K562 (cell line): ENCODE measurements around the gene SLC25A15. TPM values are rescaled to one million over a fixed set of nuclear protein-coding genes. Genes with fewer than 3 reads are reported as not detected.

Experiments
- ATAC-seq: fragments of 200-7000 bp; cut with Tn5 transposase; 3 replicates; pipeline ENCODE4 v1.9.1; 2020; ENCODE audit warnings: moderate library complexity
- BruUV-seq: library from RNA; stranded (reverse); fragments of 400-500 nt; replicated peaks from 2 replicates; lab custom pipeline; 2021; lab: Mats Ljungman, UMichigan
- CTCF ChIA-PET: fragments of 300-600 bp; formaldehyde crosslinking; extraction: SDS; loops from one replicate; lab custom pipeline; 2021; ENCODE audit warnings: low intra/inter-chr PET ratio; lab: Yijun Ruan, JAX
- POLR2A ChIA-PET: fragments of 300-600, 350-650 bp; sonication (Branson Sonifier 250); formaldehyde crosslinking; extraction: SDS; loops from one replicate; lab custom pipeline; 2021; ENCODE audit warnings: antibody characterized with exemption, inconsistent platforms; lab: Yijun Ruan, JAX
- DNase-seq, 4 experiments: peaks; one replicate each; pipeline versions ENCODE4 v3.0.0 to v3.0.0-alpha.2; 2011 to 2018; ENCODE audit warnings: low spot score in 3 of 4, mixed read lengths in 3 of 4; ENCODE audit errors: extremely low read depth in 1 of 4
- FAIRE-seq: peaks from 2 replicates; lab custom pipeline; 2011; peaks lifted over from hg19 to GRCh38; lab: Jason Lieb, UNC
- H2AFZ ChIP-seq: 2 replicates; pipeline ENCODE4 v1.6.0; 2011; ENCODE audit warnings: low read depth, low read length, control low read depth, inconsistent platforms
- H3K27ac ChIP-seq: fragments of 200-600 bp; 3 replicates; pipeline ENCODE4 v1.8.0; 2011; ENCODE audit warnings: low read depth, mild to moderate bottlenecking, control low read depth, inconsistent platforms, low read length, moderate library complexity, mixed read lengths; ENCODE audit errors: extremely low read depth
- H3K27me3 ChIP-seq, 2 experiments: fragments of 300-600 bp in 1 of 2; 2 replicates in 1 of 2; 3 replicates in 1 of 2; pipeline versions ENCODE4 v1.6.0 to v1.8.0; 2011; ENCODE audit warnings: inconsistent platforms in 2 of 2, low read length in 2 of 2, mild to moderate bottlenecking in 1 of 2, mixed read lengths in 1 of 2, moderate library complexity in 1 of 2; ENCODE audit not compliant: control insufficient read depth in 2 of 2, insufficient read depth in 2 of 2
- H3K36me3 ChIP-seq: fragments of 300-600 bp; 3 replicates; pipeline ENCODE4 v1.8.0; 2011; ENCODE audit warnings: mild to moderate bottlenecking, low read length, inconsistent platforms; ENCODE audit not compliant: control insufficient read depth, insufficient read depth
- H3K4me1 ChIP-seq, 2 experiments: fragments of 200-600 bp in 1 of 2; replicated peaks in 1 of 2; 2 replicates in 1 of 2; 3 replicates in 1 of 2; pipeline versions ENCODE4 v1.5.1 to v1.8.0; 2011; ENCODE audit warnings: inconsistent platforms in 2 of 2, low read length in 2 of 2, mild to moderate bottlenecking in 1 of 2, mixed read lengths in 1 of 2, moderate library complexity in 1 of 2; ENCODE audit not compliant: control insufficient read depth in 2 of 2, insufficient read depth in 2 of 2
- H3K4me2 ChIP-seq: 2 replicates; pipeline ENCODE4 v1.6.1; 2011; ENCODE audit warnings: low read length, control low read depth, inconsistent platforms, mixed read lengths; ENCODE audit not compliant: insufficient read depth
- H3K4me3 ChIP-seq: fragments of 200-600 bp; sonication (generic), shearing (Covaris generic); 2 replicates; pipeline ENCODE4 v1.5.1; 2016; ENCODE audit warnings: control low read depth, inconsistent platforms
- H3K79me2 ChIP-seq: fragments of 200-600 bp; 3 replicates; pipeline ENCODE4 v1.8.0; 2011; ENCODE audit warnings: low read length, inconsistent platforms; ENCODE audit not compliant: control insufficient read depth, insufficient read depth
- H3K9ac ChIP-seq, 2 experiments: 2 replicates each; pipeline versions ENCODE4 v1.6.0 to v1.6.1; 2011; ENCODE audit warnings: low read depth in 2 of 2, low read length in 2 of 2, control low read depth in 1 of 2, inconsistent platforms in 1 of 2, mild to moderate bottlenecking in 1 of 2, mixed read lengths in 1 of 2; ENCODE audit not compliant: insufficient read depth in 1 of 2
- H3K9me1 ChIP-seq: one replicate; pipeline ENCODE4 v1.6.0; 2011; ENCODE audit warnings: inconsistent platforms, mild to moderate bottlenecking, low read length, moderate library complexity; ENCODE audit not compliant: control insufficient read depth, insufficient read depth
- H3K9me3 ChIP-seq: replicated peaks from 2 replicates; pipeline ENCODE4 v1.5.1; 2011; ENCODE audit warnings: low read depth, low read length, inconsistent platforms; ENCODE audit not compliant: control insufficient read depth, insufficient read depth
- H4K20me1 ChIP-seq: replicated peaks from 2 replicates; pipeline ENCODE4 v1.6.1; 2011; ENCODE audit warnings: low read length, inconsistent platforms, mixed read lengths; ENCODE audit not compliant: control insufficient read depth, insufficient read depth
- E2F4 ChIP-seq: sonication (generic); formaldehyde crosslinking; IDR thresholded peaks from 2 replicates; pipeline ENCODE4 v1.8.0; 2022; ENCODE audit warnings: mild to moderate bottlenecking, low read depth, missing genetic modification reagents
- ESRRA ChIP-seq: fragments of 450-650 bp; IDR thresholded peaks from 2 replicates; pipeline ENCODE4 v1.6.1; 2014; ENCODE audit warnings: low read depth, mild to moderate bottlenecking, moderate library complexity, borderline replicate concordance
- HDGF ChIP-seq: fragments of 450-650 bp; IDR thresholded peaks from 2 replicates; pipeline ENCODE4 v1.6.1; 2016
- NCOA6 ChIP-seq: fragments of 450-650 bp; IDR thresholded peaks from 2 replicates; pipeline ENCODE4 v1.6.1; 2017; ENCODE audit warnings: mild to moderate bottlenecking
- NR4A1 ChIP-seq, 2 experiments: fragments of 250-450 bp in 1 of 2; fragments of 450-650 bp in 1 of 2; sonication (Bioruptor Pico) in 1 of 2; IDR thresholded peaks; 2 replicates each; pipeline versions ENCODE4 v1.4.0 to v1.6.1; 2016 to 2020; ENCODE audit warnings: mild to moderate bottlenecking in 2 of 2, missing compliant biosample characterization in 1 of 2, missing genetic modification characterization in 1 of 2, moderate library complexity in 1 of 2
- ZEB2 ChIP-seq: fragments of 450-650 bp; IDR thresholded peaks from 2 replicates; pipeline ENCODE4 v1.6.1; 2016
- WGBS: fragments of 100-300 bp; shearing (Covaris generic); methylation state at CpG from one replicate; pipeline ENCODE4 v1.1.6; 2016; ENCODE audit warnings: low coverage, mixed read lengths; ENCODE audit not compliant: insufficient coverage; ENCODE audit errors: missing lambda C conversion rate; 5-methylcytosine and 5-hydroxymethylcytosine counted together
- in situ Hi-C: fragments of 300-500 bp; cut with MboI; formaldehyde crosslinking; loops from 4 replicates; pipeline ENCODE4 v1.15.0; 2018; ENCODE audit warnings: inconsistent platforms, mixed read lengths
- intact Hi-C: fragments of 100-400 bp; cut with micrococcal nuclease; formaldehyde crosslinking; loops from 2 replicates; pipeline ENCODE4 v1.14.2; 2022
- polyA plus RNA-seq, 8 experiments: library from polyadenylated mRNA; depleted of rRNA in 4 of 8; stranded (reverse) in 5 of 8; unstranded in 3 of 8; fragments of >200 nt; fragmentation: Nextera tagmentation in 2 of 8; fragmentation: Illumina TruSeq in 1 of 8; extraction: Ambion mirVana in 2 of 8; extraction: Trizol in 1 of 8; gene quantifications; 2 replicates each; pipeline versions ENCODE4 v1.2.1 to v1.2.3, GENCODE V29; 2011 to 2014; ENCODE audit warnings: inconsistent platforms in 1 of 8, missing spikeins in 1 of 8
- total RNA-seq, 7 experiments: library from RNA; depleted of rRNA in 6 of 7; stranded (reverse); fragments of >200 nt in 6 of 7; fragmentation: Illumina TruSeq in 2 of 7; extraction: Trizol in 2 of 7; gene quantifications; 2 replicates each; pipeline versions ENCODE4 v1.2.1 to v1.2.3, GENCODE V29; 2011 to 2021; ENCODE audit warnings: low replicate concordance in 1 of 7

The SLC25A15 gene
- total and polyA plus RNA-seq, 9 of the 15 experiments (the other 6 are each of a cell fraction or from before 2014, with no cell fraction given) = 3.5 to 30.5 (median 20.3) TPM

- intact Hi-C loops (loop anchor here (10.0 kb wide), 1 partner anchor 240 kb away; no protein-coding TSS in a partner anchor), in situ Hi-C loops (loop anchor here (25.0 kb wide), 1 partner anchor 278 kb away; the partner anchor contains the start of gene WBP4)
- FAIRE-seq = no peak
- Histone ChIP-seq H3K4me1 (peaks cover 14 to 17% of the 10 kb centered on the region in 2 experiments), H2AFZ (no peak overlapping the region), H3K27me3 (no peaks in the 10 kb centered on the region), H3K79me2 (peaks cover 9% of the 10 kb centered on the region; the same call in 2 of the 3 replicates), H3K27ac (no peak overlapping the region), H3K9ac (no peak overlapping the region), H4K20me1 (no peaks in the 10 kb centered on the region), H3K9me3 (no peaks in the 10 kb centered on the region), H3K9me1 (no peaks in the 10 kb centered on the region), H3K36me3 (no peaks in the 10 kb centered on the region), H3K4me3 (no peak overlapping the region), H3K4me2 (no peak overlapping the region)
- TF ChIP-seq ESRRA (no peak), E2F4 (no peak), HDGF (no peak), NR4A1 (CRISPR knock-in tag; IDR thresholded peaks at IDR 0.05) (no peak), NR4A1 (tag; IDR thresholded peaks at IDR 0.05) (no peak), ZEB2 (no peak), NCOA6 (no peak)
- no peak for ATAC-seq
- CTCF ChIA-PET = no interaction called here
- DNase-seq = no peak
- BruUV-seq = no TSS peak
- POLR2A ChIA-PET = no interaction called here
- WGBS = 73% methylated on average over 4 of the region's 4 CpGs
These were observed 4.9 kb upstream of the SLC25A15 start for GRCh38 chr13:40784540-40784939.
